HUES48 (cell line): ENCODE data around the gene SPTLC1.

ENCODE experiments used
- H3K27ac ChIP-seq: one replicate; pipeline ENCODE4 v1.7.0; 2013; ENCODE audit warnings: low read depth, low read length, inconsistent platforms
- H3K27me3 ChIP-seq: 2 replicates; pipeline ENCODE4 v1.6.1; 2013; ENCODE audit warnings: mild to moderate bottlenecking, low read length; ENCODE audit not compliant: control insufficient read depth, insufficient read depth
- H3K36me3 ChIP-seq: 2 replicates; pipeline ENCODE4 v1.6.1; 2013; ENCODE audit warnings: low read length; ENCODE audit not compliant: control insufficient read depth, insufficient read depth
- H3K4me1 ChIP-seq: 2 replicates; pipeline ENCODE4 v1.6.1; 2013; ENCODE audit warnings: mild to moderate bottlenecking, low read length; ENCODE audit not compliant: control insufficient read depth, insufficient read depth
- H3K4me3 ChIP-seq: 2 replicates; pipeline ENCODE4 v1.5.1; 2013; ENCODE audit warnings: mild to moderate bottlenecking, low read depth, low read length
- H3K9ac ChIP-seq: 2 replicates; pipeline ENCODE4 v1.6.1; 2013; ENCODE audit warnings: mild to moderate bottlenecking, low read depth, low read length, moderate library complexity
- H3K9me3 ChIP-seq: 2 replicates; pipeline ENCODE4 v1.6.1; 2013; ENCODE audit warnings: low read length; ENCODE audit not compliant: control insufficient read depth, insufficient read depth

Gene SPTLC1

GRCh38 chr9:92047500-92047899, 67.7 kb downstream of the SPTLC1 start:
- H3K27ac ChIP-seq: no peak overlapping the region
- no peaks in the 10 kb centered on the region for H3K9me3 ChIP-seq
- peaks cover 59% of the 10 kb centered on the region for H3K36me3 ChIP-seq
- H3K27me3 ChIP-seq: no peaks in the 10 kb centered on the region
- peaks cover 28% of the 10 kb centered on the region for H3K4me1 ChIP-seq
- H3K9ac ChIP-seq: no peak overlapping the region
- no peak overlapping the region for H3K4me3 ChIP-seq

DNA sequence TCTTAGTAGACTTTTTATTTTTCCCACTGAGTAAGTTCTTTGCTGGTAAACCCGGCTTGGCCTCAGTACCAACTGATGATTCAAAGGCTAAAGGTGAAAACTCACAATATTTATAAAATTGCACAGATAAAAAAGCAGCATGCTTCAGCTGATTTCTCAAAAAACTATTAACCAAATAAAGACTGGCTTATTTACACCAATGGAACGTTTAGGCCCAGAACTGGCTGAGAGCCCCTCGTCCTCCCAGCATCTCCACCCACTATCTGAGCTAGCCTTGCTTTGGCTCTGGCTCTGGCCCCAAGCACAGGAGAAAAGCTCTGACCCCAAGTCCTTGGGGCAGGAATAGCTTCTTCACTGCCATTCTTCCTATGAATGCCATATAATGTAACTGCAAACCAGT, 68.5 kb downstream of the SPTLC1 start:
- H3K36me3 ChIP-seq: peaks cover 67% of the 10 kb centered on the region

DNA sequence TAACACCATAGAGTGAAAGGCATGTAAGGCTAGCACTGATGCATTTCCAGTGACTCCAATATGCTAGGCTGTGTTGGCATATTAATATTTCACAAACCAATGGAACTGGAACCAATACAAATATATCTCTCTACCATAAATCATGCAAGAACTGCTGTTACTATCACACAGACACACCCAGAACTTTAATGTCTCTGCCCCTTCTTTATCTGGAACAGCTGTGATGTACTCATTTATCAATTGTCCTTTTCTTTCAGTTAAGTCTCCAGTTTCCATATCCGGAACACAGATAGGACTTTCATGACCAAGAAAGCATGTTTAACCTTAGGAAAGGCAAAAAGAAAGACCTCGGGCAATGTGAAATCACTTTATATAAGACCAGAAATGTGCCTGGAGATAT, 70.3 kb downstream of the SPTLC1 start:
- Histone ChIP-seq H3K27me3 (no peaks in the 10 kb centered on the region), H3K4me1 (peaks cover 22% of the 10 kb centered on the region), H3K9ac (no peak overlapping the region), H3K4me3 (no peak overlapping the region), H3K9me3 (peaks cover 5% of the 10 kb centered on the region; the same call in 1 of the 2 replicates), H3K27ac (no peak overlapping the region), H3K36me3 (peaks cover 70% of the 10 kb centered on the region)

More for the DNA sequence above, 68.5 kb downstream of the SPTLC1 start:
- H3K4me3 ChIP-seq: no peak overlapping the region
- peaks cover 5% of the 10 kb centered on the region; the same call in 1 of the 2 replicates for H3K9me3 ChIP-seq
- no peak overlapping the region for H3K27ac ChIP-seq
- H3K9ac ChIP-seq: no peak overlapping the region
- peaks cover 28% of the 10 kb centered on the region for H3K4me1 ChIP-seq
- no peaks in the 10 kb centered on the region for H3K27me3 ChIP-seq

DNA sequence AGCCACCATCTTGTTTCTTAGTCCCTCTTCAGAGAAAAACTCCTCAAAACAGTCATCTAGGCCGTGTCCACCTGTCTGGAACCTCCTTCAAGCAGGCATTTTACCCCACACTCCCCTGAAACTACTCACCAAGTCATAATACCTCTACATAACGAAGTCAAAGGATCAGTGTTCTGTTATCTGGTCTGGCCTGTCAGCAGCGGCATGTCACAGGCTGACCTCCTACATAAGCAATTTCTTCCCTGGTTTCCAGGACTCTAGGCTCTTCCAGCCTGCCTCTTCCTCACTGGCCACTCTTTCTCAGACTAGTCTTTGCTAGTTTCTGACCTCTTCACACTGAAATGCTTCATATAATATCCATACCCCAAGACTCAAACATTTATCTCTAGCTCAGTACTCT, 72.2 kb downstream of the SPTLC1 start:
- Histone ChIP-seq H3K4me3 (no peak overlapping the region), H3K27me3 (no peaks in the 10 kb centered on the region), H3K36me3 (peaks cover 73% of the 10 kb centered on the region), H3K9ac (no peak overlapping the region), H3K9me3 (peaks cover 5% of the 10 kb centered on the region; the same call in 1 of the 2 replicates), H3K4me1 (peaks cover 2% of the 10 kb centered on the region; the same call in 1 of the 2 replicates), H3K27ac (no peak overlapping the region)

DNA sequence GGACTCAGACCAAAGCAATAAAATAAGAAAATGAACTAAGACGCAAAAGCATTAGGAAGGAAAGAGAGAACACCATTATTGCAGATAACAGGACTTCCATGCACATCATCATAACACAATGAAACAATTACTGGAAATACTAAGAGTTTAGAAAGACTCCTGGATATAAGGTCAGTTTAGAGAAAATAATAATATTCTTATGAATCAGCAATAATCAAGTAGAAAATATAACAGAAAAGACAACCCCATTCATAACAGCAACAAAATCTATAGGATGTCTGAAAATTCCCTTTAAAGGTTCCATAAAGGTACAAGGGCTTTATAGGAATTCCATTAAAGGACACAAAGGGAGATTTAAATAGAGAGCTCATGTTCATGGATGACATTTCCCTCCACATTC, 73.0 kb downstream of the SPTLC1 start:
- Histone ChIP-seq H3K4me3 (no peak overlapping the region), H3K9me3 (peaks cover 5% of the 10 kb centered on the region; the same call in 1 of the 2 replicates), H3K36me3 (peaks cover 74% of the 10 kb centered on the region), H3K27ac (no peak overlapping the region), H3K9ac (no peak overlapping the region), H3K27me3 (no peaks in the 10 kb centered on the region), H3K4me1 (no peaks in the 10 kb centered on the region)

GRCh38 chr9:92036756-92037155, 78.5 kb downstream of the SPTLC1 start:
- Histone ChIP-seq H3K27ac (no peak overlapping the region), H3K4me1 (no peaks in the 10 kb centered on the region), H3K9me3 (peaks cover under 1% of the 10 kb centered on the region; the same call in 1 of the 2 replicates), H3K4me3 (no peak overlapping the region), H3K27me3 (no peaks in the 10 kb centered on the region), H3K36me3 (peaks cover 70% of the 10 kb centered on the region), H3K9ac (no peak overlapping the region)

DNA sequence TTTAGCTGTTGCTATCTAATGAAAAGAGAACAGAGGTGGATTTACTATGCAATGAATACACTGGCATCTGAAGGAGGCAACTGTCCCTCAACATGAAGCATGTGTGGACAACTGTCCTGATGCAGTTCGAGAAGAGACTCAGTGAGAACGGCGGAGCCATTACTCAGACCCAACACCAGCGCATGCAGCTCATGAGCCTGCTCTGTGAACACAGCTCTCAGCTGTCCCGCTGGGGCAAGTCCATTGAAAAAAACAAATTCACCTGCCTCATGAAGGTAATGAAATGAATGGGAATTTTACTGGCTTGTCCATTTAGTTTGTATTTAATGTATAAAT, 78.8 kb downstream of the SPTLC1 start:
- Histone ChIP-seq H3K9ac (no peak overlapping the region), H3K36me3 (peaks cover 70% of the 10 kb centered on the region), H3K9me3 (no peaks in the 10 kb centered on the region), H3K4me1 (no peaks in the 10 kb centered on the region), H3K27ac (no peak overlapping the region), H3K27me3 (no peaks in the 10 kb centered on the region), H3K4me3 (no peak overlapping the region)

GRCh38 chr9:92035687-92036410, 79.4 kb downstream of the SPTLC1 start:
- no peak overlapping the region for H3K4me3 ChIP-seq
- no peak overlapping the region for H3K27ac ChIP-seq
- H3K36me3 ChIP-seq: peaks cover 75% of the 10 kb centered on the region
- H3K9ac ChIP-seq: no peak overlapping the region
- no peaks in the 10 kb centered on the region for H3K27me3 ChIP-seq
- H3K4me1 ChIP-seq: no peaks in the 10 kb centered on the region
- no peaks in the 10 kb centered on the region for H3K9me3 ChIP-seq

- Histone ChIP-seq H3K4me3 (no peak overlapping the region), H3K9me3 (no peaks in the 10 kb centered on the region), H3K27ac (no peak overlapping the region), H3K27me3 (no peaks in the 10 kb centered on the region), H3K9ac (no peak overlapping the region), H3K36me3 (peaks cover 75% of the 10 kb centered on the region), H3K4me1 (no peaks in the 10 kb centered on the region)
Observed at GRCh38 chr9:92035146-92035545, 80.1 kb downstream of the SPTLC1 start.

DNA sequence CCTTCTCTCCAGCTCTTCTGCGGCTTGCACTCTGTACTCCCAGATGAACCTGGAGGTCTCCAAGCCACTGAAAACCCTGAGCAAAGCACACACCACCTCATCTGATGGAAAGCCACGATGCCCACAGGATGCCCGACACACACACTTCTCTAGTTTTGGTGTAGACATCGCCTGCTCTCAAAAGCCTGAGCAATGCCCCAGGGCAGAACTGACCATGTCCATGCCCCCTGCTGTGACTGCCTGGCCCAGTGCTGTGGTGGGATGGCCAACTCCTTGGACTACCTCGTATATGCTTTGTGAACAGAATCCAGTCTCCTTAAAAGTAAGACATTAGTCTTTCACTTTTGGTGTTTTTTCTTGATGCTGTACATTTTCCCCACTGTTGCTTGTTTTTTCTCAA, 81.2 kb downstream of the SPTLC1 start:
- Histone ChIP-seq H3K4me3 (no peak overlapping the region), H3K36me3 (peaks cover 75% of the 10 kb centered on the region), H3K4me1 (no peaks in the 10 kb centered on the region), H3K27me3 (no peaks in the 10 kb centered on the region), H3K9ac (no peak overlapping the region), H3K9me3 (no peaks in the 10 kb centered on the region), H3K27ac (no peak overlapping the region)

GRCh38 chr9:92033307-92033706, 81.9 kb downstream of the SPTLC1 start:
- Histone ChIP-seq H3K4me1 (no peaks in the 10 kb centered on the region), H3K9me3 (no peaks in the 10 kb centered on the region)

More at GRCh38 chr9:92033307-92033706, 81.9 kb downstream of the SPTLC1 start:
- Histone ChIP-seq H3K27ac (no peak overlapping the region), H3K4me3 (no peak overlapping the region), H3K9ac (no peak overlapping the region), H3K27me3 (no peaks in the 10 kb centered on the region), H3K36me3 (peaks cover 71% of the 10 kb centered on the region)
